HG03280 (cell line): ENCODE measurements around the gene CCDC183.
"Not testable (repeated sequence)": the region's sequence is repeated elsewhere in the genome, so short reads cannot be mapped to it uniquely, and the experiment has no call there.

Experiments
- ATAC-seq: cut with Tn5 transposase; IDR thresholded peaks from one replicate; pipeline ENCODE4 v1.9.1; 2021; ENCODE audit warnings: mild to moderate bottlenecking, moderate library complexity; ENCODE audit not compliant: unreplicated experiment

The CCDC183 gene

GRCh38 chr9:136760424-136760823 lies 35.7 kb upstream of the CCDC183 start:
- ATAC-seq: no peak

- not testable (repeated sequence) for ATAC-seq
Measured at GRCh38 chr9:136760834-136761544, 35.1 kb upstream of the CCDC183 start.

GRCh38 chr9:136761545-136761981 lies 34.6 kb upstream of the CCDC183 start:
- no peak for ATAC-seq

GRCh38 chr9:136762221-136762691 lies 33.9 kb upstream of the CCDC183 start:
- no peak for ATAC-seq

GRCh38 chr9:136762915-136763648 lies 33.1 kb upstream of the CCDC183 start:
- no peak for ATAC-seq

- ATAC-seq: no peak
Measured at GRCh38 chr9:136763649-136764035, 32.5 kb upstream of the CCDC183 start.

- no peak for ATAC-seq
Measured at GRCh38 chr9:136764301-136764891, 31.7 kb upstream of the CCDC183 start, which contains the start of gene LCN15. LCN15 (minus strand) TSS chr9:136764518; CDS start chr9:136764488, 30 bp downstream.

- ATAC-seq: no peak
Measured at GRCh38 chr9:136765041-136765440, 31.1 kb upstream of the CCDC183 start.

GRCh38 chr9:136765745-136766409 lies 30.3 kb upstream of the CCDC183 start:
- ATAC-seq: peak; percentile 50

- not testable (repeated sequence) for ATAC-seq
Measured at GRCh38 chr9:136766410-136767120, 29.6 kb upstream of the CCDC183 start.

- ATAC-seq: no peak
Measured at GRCh38 chr9:136769710-136770191, 26.4 kb upstream of the CCDC183 start.

GRCh38 chr9:136771907-136772415 lies 24.2 kb upstream of the CCDC183 start:
- no peak for ATAC-seq

GRCh38 chr9:136773386-136774044 lies 22.6 kb upstream of the CCDC183 start:
- no peak for ATAC-seq

GRCh38 chr9:136774416-136775045 lies 21.6 kb upstream of the CCDC183 start:
- ATAC-seq: no peak

- no peak for ATAC-seq
Measured at GRCh38 chr9:136775191-136775590, 20.9 kb upstream of the CCDC183 start.

- no peak for ATAC-seq
Measured at GRCh38 chr9:136776947-136777346, 19.2 kb upstream of the CCDC183 start.

GRCh38 chr9:136777359-136777758 lies 18.8 kb upstream of the CCDC183 start:
- no peak for ATAC-seq

GRCh38 chr9:136779808-136780207 lies 16.3 kb upstream of the CCDC183 start:
- no peak for ATAC-seq

- no peak for ATAC-seq
Measured at GRCh38 chr9:136782452-136782851, 13.7 kb upstream of the CCDC183 start.
